ENCODE results near the gene PHLPP1.

The PHLPP1 gene

DNA sequence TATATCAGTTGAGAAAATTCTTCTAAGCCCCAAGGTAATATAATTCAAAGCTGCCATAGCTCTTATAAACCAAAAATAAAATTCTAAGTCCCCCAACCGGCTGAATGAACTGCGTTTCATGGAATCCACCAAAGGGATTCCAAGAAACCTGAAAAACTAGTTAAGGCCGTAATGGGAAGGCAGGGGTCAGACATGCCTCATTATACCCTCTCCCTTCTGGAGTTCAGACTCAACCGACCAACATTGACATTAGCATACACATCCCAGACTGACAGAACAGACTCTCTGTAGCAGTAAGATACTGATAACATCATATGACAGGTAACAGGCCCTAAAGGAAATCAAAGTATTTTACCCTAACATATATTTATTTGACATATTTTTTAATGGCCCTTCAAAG lies 31.4 kb upstream of the PHLPP1 start:
- Histone ChIP-seq H3K36me3 (ENCODE audit: control insufficient read depth in 2 of 2, insufficient read depth in 1 of 2, low read length in 2 of 2) (no peaks in the 10 kb centered on the region), H3K9me3 (ENCODE audit: control insufficient read depth, insufficient read depth, low read depth, low read length) (peaks cover 2% of the 10 kb centered on the region; the same call in 1 of the 2 replicates), H3K4me1 (ENCODE audit: control insufficient read depth, insufficient read depth, low read length) (no peaks in the 10 kb centered on the region), H3K27ac (ENCODE audit: extremely low read depth, low read depth, low read length) (no peak overlapping the region), H3K4me3 (ENCODE audit: low read depth, low read length) (no peak overlapping the region)
- ChIA-PET POLR2A (no interaction called here), CTCF (interaction anchor here (0.7 kb wide), 1 partner anchor 14 kb away, joined by 4 read pairs; no protein-coding TSS in a partner anchor)
- TF ChIP-seq ZNF335 (tag by site-specific recombination; conservative IDR thresholded peaks at IDR 0.05), result no peak
- TF ChIP-seq SETDB1 (IDR thresholded peaks at IDR 0.05; ENCODE audit: insufficient read length, low read length), result no peak
- TF ChIP-seq ZBTB7A (tag by site-specific recombination; IDR thresholded peaks at IDR 0.05; ENCODE audit: low read depth), result no peak
- no peak for TF ChIP-seq ZBTB8A (tag by site-specific recombination; IDR thresholded peaks at IDR 0.05)
- no peak for TF ChIP-seq ZNF510 (tag by site-specific recombination; IDR thresholded peaks at IDR 0.05; ENCODE audit: insufficient replicate concordance)
- no peak for TF ChIP-seq ZNF629 (tag by site-specific recombination; IDR thresholded peaks at IDR 0.05)
- TF ChIP-seq KLF16 (tag by site-specific recombination; IDR thresholded peaks at IDR 0.05), result no peak
- TF ChIP-seq, protein P1, sequence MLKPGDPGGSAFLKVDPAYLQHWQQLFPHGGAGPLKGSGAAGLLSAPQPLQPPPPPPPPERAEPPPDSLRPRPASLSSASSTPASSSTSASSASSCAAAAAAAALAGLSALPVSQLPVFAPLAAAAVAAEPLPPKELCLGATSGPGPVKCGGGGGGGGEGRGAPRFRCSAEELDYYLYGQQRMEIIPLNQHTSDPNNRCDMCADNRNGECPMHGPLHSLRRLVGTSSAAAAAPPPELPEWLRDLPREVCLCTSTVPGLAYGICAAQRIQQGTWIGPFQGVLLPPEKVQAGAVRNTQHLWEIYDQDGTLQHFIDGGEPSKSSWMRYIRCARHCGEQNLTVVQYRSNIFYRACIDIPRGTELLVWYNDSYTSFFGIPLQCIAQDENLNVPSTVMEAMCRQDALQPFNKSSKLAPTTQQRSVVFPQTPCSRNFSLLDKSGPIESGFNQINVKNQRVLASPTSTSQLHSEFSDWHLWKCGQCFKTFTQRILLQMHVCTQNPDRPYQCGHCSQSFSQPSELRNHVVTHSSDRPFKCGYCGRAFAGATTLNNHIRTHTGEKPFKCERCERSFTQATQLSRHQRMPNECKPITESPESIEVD (tag by site-specific recombination; IDR thresholded peaks at IDR 0.05), result no peak
- TF ChIP-seq, protein P2, sequence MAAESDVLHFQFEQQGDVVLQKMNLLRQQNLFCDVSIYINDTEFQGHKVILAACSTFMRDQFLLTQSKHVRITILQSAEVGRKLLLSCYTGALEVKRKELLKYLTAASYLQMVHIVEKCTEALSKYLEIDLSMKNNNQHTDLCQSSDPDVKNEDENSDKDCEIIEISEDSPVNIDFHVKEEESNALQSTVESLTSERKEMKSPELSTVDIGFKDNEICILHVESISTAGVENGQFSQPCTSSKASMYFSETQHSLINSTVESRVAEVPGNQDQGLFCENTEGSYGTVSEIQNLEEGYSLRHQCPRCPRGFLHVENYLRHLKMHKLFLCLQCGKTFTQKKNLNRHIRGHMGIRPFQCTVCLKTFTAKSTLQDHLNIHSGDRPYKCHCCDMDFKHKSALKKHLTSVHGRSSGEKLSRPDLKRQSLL (tag by site-specific recombination; IDR thresholded peaks at IDR 0.05), result no peak
- no peak for TF ChIP-seq ZNF112 (tag by site-specific recombination; IDR thresholded peaks at IDR 0.05)
- no peak for TF ChIP-seq ZBTB17 (tag by site-specific recombination; IDR thresholded peaks at IDR 0.05)
- TF ChIP-seq ZNF558 (tag by site-specific recombination; IDR thresholded peaks at IDR 0.05), result no peak
- no peak for TF ChIP-seq MEIS1 (CRISPR knock-in tag; IDR thresholded peaks at IDR 0.05; ENCODE audit: borderline replicate concordance)
- no peak for TF ChIP-seq ZNF184 (tag by site-specific recombination; IDR thresholded peaks at IDR 0.05)
- TF ChIP-seq ZNF311 (tag by site-specific recombination; IDR thresholded peaks at IDR 0.05; ENCODE audit: borderline replicate concordance), result no peak
- TF ChIP-seq ZNF341 (tag by site-specific recombination; IDR thresholded peaks at IDR 0.05; ENCODE audit: low read depth), result no peak

DNA sequence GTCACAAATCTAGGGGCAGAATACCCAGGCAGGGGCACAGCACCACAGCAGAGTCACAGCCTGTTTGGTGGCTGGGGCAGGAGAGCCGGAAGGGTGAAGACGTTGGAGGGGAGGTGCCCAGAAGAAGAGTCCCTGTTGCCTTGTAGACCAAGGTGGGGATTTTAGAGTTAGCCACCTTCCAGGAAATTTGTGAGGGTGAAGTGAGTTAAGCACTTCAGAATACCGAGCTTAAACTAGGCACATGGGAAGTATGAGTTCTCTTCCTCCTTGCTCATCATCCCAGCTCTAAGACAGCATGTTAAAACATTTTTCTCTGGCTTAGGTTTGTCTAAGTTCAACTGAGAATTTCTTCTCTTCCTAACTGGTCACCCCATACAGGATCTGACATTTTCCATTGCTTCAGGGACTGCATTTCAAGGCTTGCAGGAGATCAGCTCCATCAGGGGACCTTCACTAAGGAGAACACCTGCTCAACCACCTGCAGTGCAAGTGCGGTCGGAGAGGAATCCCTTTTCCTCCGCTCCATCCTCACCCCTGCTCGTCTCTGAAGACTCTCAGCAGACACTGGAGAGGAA lies 26.5 kb upstream of the PHLPP1 start:
- Histone ChIP-seq H3K4me3 (ENCODE audit: low read depth, low read length) (no peak overlapping the region), H3K27ac (ENCODE audit: extremely low read depth, low read depth, low read length) (no peak overlapping the region)
- CTCF ChIA-PET, result interaction anchor here (0.6 to 1.0 kb wide), 3 partner anchors 294 to 729 kb away, joined by 3 read pairs; no protein-coding TSS in a partner anchor

DNA sequence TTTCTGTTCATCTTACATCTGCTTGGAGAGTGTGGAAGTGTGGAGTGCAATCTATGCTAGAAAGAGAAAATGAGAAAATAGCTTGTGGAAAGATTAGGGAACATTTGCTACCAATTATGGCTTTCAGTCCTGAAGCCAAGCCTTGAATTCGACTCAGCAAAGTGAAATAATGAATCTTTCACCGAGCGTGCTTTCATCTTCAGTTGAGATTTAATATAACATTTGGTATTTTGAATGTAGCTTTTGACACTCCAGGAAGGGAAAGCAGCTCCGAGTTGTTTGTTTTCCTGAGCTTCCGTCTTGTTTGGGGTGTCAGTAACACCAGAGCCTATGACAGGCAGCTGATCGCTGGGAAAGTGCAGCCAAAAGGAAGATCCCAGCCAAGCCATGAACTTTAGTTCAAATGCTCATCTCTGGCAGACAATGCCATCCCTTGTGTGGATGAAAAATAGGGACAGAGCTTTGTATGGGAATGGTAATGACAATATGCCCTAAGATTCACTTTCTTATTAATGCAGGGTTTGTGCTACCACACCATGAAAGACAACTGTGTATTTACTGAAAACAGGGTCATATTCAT lies 25.0 kb upstream of the PHLPP1 start:
- POLR2A ChIA-PET, result no interaction called here
- Histone ChIP-seq H3K4me1 (ENCODE audit: control insufficient read depth, insufficient read depth, low read length) (no peaks in the 10 kb centered on the region), H3K27ac (ENCODE audit: extremely low read depth, low read depth, low read length) (no peak overlapping the region), H3K36me3 (ENCODE audit: control insufficient read depth in 2 of 2, insufficient read depth in 1 of 2, low read length in 2 of 2) (no peaks in the 10 kb centered on the region), H3K4me3 (ENCODE audit: low read depth, low read length) (no peak overlapping the region), H3K9me3 (ENCODE audit: control insufficient read depth, insufficient read depth, low read depth, low read length) (peaks cover 2% of the 10 kb centered on the region; the same call in 1 of the 2 replicates)
- CTCF ChIA-PET, result interaction anchor here (0.5 to 0.8 kb wide), 3 partner anchors 37 to 816 kb away, joined by 3 to 4 read pairs (median 3); no protein-coding TSS in a partner anchor
- TF ChIP-seq ZNF23 (tag by site-specific recombination; IDR thresholded peaks at IDR 0.05; ENCODE audit: borderline replicate concordance), result no peak
- no peak for TF ChIP-seq KLF7 (tag by site-specific recombination; IDR thresholded peaks at IDR 0.05; ENCODE audit: borderline replicate concordance)
- TF ChIP-seq, protein P3, sequence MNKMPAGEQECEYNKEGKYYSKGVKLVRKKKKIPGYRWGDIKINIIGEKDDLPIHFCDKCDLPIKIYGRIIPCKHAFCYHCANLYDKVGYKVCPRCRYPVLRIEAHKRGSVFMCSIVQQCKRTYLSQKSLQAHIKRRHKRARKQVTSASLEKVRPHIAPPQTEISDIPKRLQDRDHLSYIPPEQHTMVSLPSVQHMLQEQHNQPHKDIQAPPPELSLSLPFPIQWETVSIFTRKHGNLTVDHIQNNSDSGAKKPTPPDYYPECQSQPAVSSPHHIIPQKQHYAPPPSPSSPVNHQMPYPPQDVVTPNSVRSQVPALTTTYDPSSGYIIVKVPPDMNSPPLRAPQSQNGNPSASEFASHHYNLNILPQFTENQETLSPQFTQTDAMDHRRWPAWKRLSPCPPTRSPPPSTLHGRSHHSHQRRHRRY (tag by site-specific recombination; IDR thresholded peaks at IDR 0.05), result no peak
- TF ChIP-seq, protein P4, sequence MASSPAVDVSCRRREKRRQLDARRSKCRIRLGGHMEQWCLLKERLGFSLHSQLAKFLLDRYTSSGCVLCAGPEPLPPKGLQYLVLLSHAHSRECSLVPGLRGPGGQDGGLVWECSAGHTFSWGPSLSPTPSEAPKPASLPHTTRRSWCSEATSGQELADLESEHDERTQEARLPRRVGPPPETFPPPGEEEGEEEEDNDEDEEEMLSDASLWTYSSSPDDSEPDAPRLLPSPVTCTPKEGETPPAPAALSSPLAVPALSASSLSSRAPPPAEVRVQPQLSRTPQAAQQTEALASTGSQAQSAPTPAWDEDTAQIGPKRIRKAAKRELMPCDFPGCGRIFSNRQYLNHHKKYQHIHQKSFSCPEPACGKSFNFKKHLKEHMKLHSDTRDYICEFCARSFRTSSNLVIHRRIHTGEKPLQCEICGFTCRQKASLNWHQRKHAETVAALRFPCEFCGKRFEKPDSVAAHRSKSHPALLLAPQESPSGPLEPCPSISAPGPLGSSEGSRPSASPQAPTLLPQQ (tag by site-specific recombination; IDR thresholded peaks at IDR 0.05), result no peak
- TF ChIP-seq ZNF292 (tag by site-specific recombination; IDR thresholded peaks at IDR 0.05; ENCODE audit: borderline replicate concordance, low read depth), result no peak
- TF ChIP-seq ZNF510 (tag by site-specific recombination; IDR thresholded peaks at IDR 0.05; ENCODE audit: insufficient replicate concordance), result no peak
- TF ChIP-seq, protein P5, sequence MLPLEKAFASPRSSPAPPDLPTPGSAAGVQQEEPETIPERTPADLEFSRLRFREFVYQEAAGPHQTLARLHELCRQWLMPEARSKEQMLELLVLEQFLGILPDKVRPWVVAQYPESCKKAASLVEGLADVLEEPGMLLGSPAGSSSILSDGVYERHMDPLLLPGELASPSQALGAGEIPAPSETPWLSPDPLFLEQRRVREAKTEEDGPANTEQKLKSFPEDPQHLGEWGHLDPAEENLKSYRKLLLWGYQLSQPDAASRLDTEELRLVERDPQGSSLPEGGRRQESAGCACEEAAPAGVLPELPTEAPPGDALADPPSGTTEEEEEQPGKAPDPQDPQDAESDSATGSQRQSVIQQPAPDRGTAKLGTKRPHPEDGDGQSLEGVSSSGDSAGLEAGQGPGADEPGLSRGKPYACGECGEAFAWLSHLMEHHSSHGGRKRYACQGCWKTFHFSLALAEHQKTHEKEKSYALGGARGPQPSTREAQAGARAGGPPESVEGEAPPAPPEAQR (tag by site-specific recombination; IDR thresholded peaks at IDR 0.05), result no peak

More for the DNA sequence above, 26.5 kb upstream of the PHLPP1 start:
- Histone ChIP-seq H3K9me3 (ENCODE audit: control insufficient read depth, insufficient read depth, low read depth, low read length) (peaks cover 2% of the 10 kb centered on the region; the same call in 1 of the 2 replicates), H3K4me1 (ENCODE audit: control insufficient read depth, insufficient read depth, low read length) (no peaks in the 10 kb centered on the region), H3K36me3 (ENCODE audit: control insufficient read depth in 2 of 2, insufficient read depth in 1 of 2, low read length in 2 of 2) (no peaks in the 10 kb centered on the region)
- POLR2A ChIA-PET, result no interaction called here
- TF ChIP-seq ZNF274 (IDR thresholded peaks at IDR 0.05; ENCODE audit: low read length) (peak; percentile 41; the same call in 1 of the 2 replicates), ZNF274 (tag by site-specific recombination; IDR thresholded peaks at IDR 0.05; ENCODE audit: borderline replicate concordance) (peak; percentile 74; the same call in 1 of the 2 replicates), SETDB1 (IDR thresholded peaks at IDR 0.05; ENCODE audit: insufficient read length, low read length) (no peak)
